Lower leg skin (tissue), 3 donors: ENCODE data around the gene HGF.

Experiments used
- POLR2A ChIP-seq, 2 donors: fragments of 450-650 bp; IDR thresholded peaks; one replicate each; pipeline ENCODE4 v1.6.1; 2016 to 2017; ENCODE audit warnings: antibody characterized with exemption in 2 of 2, mild to moderate bottlenecking in 1 of 2, moderate library complexity in 1 of 2
- TF ChIP-seq, protein P1 (sequence below), 3 donors: fragments of 450-650 bp; IDR thresholded peaks; one replicate each; pipeline ENCODE4 v1.5.1; 2016; ENCODE audit warnings: antibody characterized with exemption in 3 of 3, mild to moderate bottlenecking in 3 of 3, moderate library complexity in 2 of 3

- TF ChIP-seq POLR2A (IDR thresholded peaks at IDR 0.05): no peak
- TF ChIP-seq, protein P1, sequence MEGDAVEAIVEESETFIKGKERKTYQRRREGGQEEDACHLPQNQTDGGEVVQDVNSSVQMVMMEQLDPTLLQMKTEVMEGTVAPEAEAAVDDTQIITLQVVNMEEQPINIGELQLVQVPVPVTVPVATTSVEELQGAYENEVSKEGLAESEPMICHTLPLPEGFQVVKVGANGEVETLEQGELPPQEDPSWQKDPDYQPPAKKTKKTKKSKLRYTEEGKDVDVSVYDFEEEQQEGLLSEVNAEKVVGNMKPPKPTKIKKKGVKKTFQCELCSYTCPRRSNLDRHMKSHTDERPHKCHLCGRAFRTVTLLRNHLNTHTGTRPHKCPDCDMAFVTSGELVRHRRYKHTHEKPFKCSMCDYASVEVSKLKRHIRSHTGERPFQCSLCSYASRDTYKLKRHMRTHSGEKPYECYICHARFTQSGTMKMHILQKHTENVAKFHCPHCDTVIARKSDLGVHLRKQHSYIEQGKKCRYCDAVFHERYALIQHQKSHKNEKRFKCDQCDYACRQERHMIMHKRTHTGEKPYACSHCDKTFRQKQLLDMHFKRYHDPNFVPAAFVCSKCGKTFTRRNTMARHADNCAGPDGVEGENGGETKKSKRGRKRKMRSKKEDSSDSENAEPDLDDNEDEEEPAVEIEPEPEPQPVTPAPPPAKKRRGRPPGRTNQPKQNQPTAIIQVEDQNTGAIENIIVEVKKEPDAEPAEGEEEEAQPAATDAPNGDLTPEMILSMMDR (IDR thresholded peaks at IDR 0.05): no peak
Observed at GRCh38 chr7:81777697-81778096, 7.8 kb upstream of the HGF start.
